ENCODE measurements around the gene MBP.

DNA sequence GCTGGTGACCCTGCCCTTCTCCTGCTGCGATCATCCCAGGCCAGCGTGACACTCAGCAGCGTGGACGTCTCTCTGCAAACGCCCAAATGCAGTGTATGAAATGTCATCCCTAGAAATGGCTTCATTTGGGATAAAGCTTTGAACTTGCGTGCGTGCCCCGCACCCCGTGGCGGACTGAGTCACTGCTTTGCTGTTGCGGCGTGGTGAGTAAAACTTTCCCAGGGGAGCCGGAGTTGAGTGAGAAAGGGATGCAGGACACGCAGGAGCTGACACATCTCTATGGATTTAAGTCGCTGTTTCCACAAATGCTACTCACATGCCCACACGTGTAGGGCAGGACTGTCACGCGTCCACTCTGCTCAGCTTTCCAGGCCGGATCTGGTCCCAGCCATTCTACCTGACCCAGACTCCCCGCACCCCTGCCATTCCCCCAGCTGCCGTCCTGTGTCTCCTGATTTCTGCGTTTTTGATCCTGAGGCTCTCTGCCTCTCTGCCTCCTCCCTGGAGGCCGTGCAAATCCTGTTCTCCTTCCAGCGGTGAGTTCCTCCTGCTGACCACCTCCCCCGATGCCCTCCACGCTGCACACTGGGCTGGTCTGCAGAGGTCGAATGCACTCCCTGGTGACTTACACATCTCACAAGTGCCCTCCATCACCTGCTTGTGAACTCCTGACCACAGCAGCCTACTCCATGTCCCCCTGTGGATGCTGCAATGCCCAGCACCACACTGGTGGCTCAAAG lies 88.9 kb downstream of the MBP start:
- TF ChIP-seq SUZ12 (IDR thresholded peaks at IDR 0.05) (no peak), NFRKB (IDR thresholded peaks at IDR 0.05) (no peak), ZNF384 (IDR thresholded peaks at IDR 0.05) (no peak), FOXA1 (IDR thresholded peaks at IDR 0.05) (no peak), FOXM1 (IDR thresholded peaks at IDR 0.05; ENCODE audit: borderline replicate concordance) (no peak), FOXK2 (IDR thresholded peaks at IDR 0.05) (no peak), HDGF (IDR thresholded peaks at IDR 0.05; ENCODE audit: borderline replicate concordance) (no peak), BHLHE40 (IDR thresholded peaks at IDR 0.05; ENCODE audit: borderline replicate concordance) (no peak), ELF4 (IDR thresholded peaks at IDR 0.05) (no peak), ARNT (IDR thresholded peaks at IDR 0.05) (no peak), SP1 (IDR thresholded peaks at IDR 0.05) (no peak)
- TF ChIP-seq, protein P1, sequence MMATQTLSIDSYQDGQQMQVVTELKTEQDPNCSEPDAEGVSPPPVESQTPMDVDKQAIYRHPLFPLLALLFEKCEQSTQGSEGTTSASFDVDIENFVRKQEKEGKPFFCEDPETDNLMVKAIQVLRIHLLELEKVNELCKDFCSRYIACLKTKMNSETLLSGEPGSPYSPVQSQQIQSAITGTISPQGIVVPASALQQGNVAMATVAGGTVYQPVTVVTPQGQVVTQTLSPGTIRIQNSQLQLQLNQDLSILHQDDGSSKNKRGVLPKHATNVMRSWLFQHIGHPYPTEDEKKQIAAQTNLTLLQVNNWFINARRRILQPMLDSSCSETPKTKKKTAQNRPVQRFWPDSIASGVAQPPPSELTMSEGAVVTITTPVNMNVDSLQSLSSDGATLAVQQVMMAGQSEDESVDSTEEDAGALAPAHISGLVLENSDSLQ (IDR thresholded peaks at IDR 0.05), result no peak
